SK-N-SH treated with all-trans-retinoic acid at 6 μM for 48 hours (cell line): ENCODE data around the gene SLC2A5.

Experiments used
- ATAC-seq: fragments of 200-7000 bp; cut with Tn5 transposase; 3 replicates; pipeline ENCODE4 v1.9.1; 2020; ENCODE audit warnings: mild to moderate bottlenecking, moderate library complexity
- ARNTL ChIP-seq: fragments of 450-650 bp; formaldehyde crosslinking; IDR thresholded peaks from 2 replicates; pipeline ENCODE4 v1.5.0; 2020; ENCODE audit warnings: low read depth, mild to moderate bottlenecking, moderate library complexity, borderline replicate concordance
- BACH2 ChIP-seq: fragments of 250-450 bp; sonication (Bioruptor Pico); IDR thresholded peaks from 2 replicates; pipeline ENCODE4 v1.9.0; 2021; ENCODE audit warnings: mild to moderate bottlenecking, borderline replicate concordance
- CSDC2 ChIP-seq: fragments of 250-450 bp; sonication (Bioruptor Pico); IDR thresholded peaks from 2 replicates; pipeline ENCODE4 v1.5.0; 2020; ENCODE audit warnings: mild to moderate bottlenecking, moderate library complexity
- ESRRG ChIP-seq: fragments of 250-450 bp; sonication (Bioruptor Pico); IDR thresholded peaks from 2 replicates; pipeline ENCODE4 v1.6.1; 2021; ENCODE audit warnings: mild to moderate bottlenecking
- GLIS3 ChIP-seq: fragments of 250-450 bp; sonication (Bioruptor Pico); IDR thresholded peaks from 2 replicates; pipeline ENCODE4 v1.5.0; 2020; ENCODE audit warnings: mild to moderate bottlenecking, moderate library complexity
- ISL1 ChIP-seq: fragments of 250-450 bp; sonication (Bioruptor Pico); IDR thresholded peaks from 2 replicates; pipeline ENCODE4 v2.1.2; 2022; ENCODE audit warnings: mild to moderate bottlenecking, moderate library complexity
- PPARA ChIP-seq: fragments of 250-450 bp; sonication (Bioruptor Pico); IDR thresholded peaks from 2 replicates; pipeline ENCODE4 v1.5.0; 2020; ENCODE audit warnings: mild to moderate bottlenecking, borderline replicate concordance
- RARB ChIP-seq: fragments of 250-450 bp; sonication (Bioruptor Pico); IDR thresholded peaks from 2 replicates; pipeline ENCODE4 v1.8.0; 2021; ENCODE audit warnings: mild to moderate bottlenecking, moderate library complexity
- SNAI2 ChIP-seq: fragments of 250-450 bp; sonication (Bioruptor Pico); IDR thresholded peaks from 2 replicates; pipeline ENCODE4 v1.5.0; 2020; ENCODE audit warnings: mild to moderate bottlenecking, moderate library complexity
- TCF4 ChIP-seq: fragments of 250-450 bp; sonication (Bioruptor Pico); IDR thresholded peaks from 2 replicates; pipeline ENCODE4 v1.8.0; 2021; ENCODE audit warnings: mild to moderate bottlenecking, moderate library complexity, borderline replicate concordance
- TOX ChIP-seq: fragments of 250-450 bp; sonication (Bioruptor Pico); IDR thresholded peaks from 2 replicates; pipeline ENCODE4 v1.8.0; 2021; ENCODE audit warnings: mild to moderate bottlenecking, moderate library complexity, borderline replicate concordance
- ZC3H10 ChIP-seq: fragments of 250-450 bp; sonication (Bioruptor Pico); IDR thresholded peaks from 2 replicates; pipeline ENCODE4 v1.5.1; 2021; ENCODE audit warnings: mild to moderate bottlenecking, moderate library complexity
- ZFP3 ChIP-seq: fragments of 250-450 bp; sonication (Bioruptor Pico); IDR thresholded peaks from 2 replicates; pipeline ENCODE4 v1.5.0; 2020; ENCODE audit warnings: mild to moderate bottlenecking, moderate library complexity
- ZNF565 ChIP-seq: fragments of 450-650 bp; formaldehyde crosslinking; conservative IDR thresholded peaks from 2 replicates; pipeline ENCODE4 v1.5.0; 2020; ENCODE audit warnings: low read depth, mild to moderate bottlenecking, moderate library complexity
- ZNF70 ChIP-seq: fragments of 450-650 bp; formaldehyde crosslinking; IDR thresholded peaks from 2 replicates; pipeline ENCODE4 v1.5.0; 2020; ENCODE audit warnings: mild to moderate bottlenecking, moderate library complexity
- TF ChIP-seq, protein P1 (sequence below): fragments of 250-450 bp; sonication (Bioruptor Pico); IDR thresholded peaks from 2 replicates; pipeline ENCODE4 v1.8.0; 2021; ENCODE audit warnings: low read depth, mild to moderate bottlenecking, moderate library complexity, borderline replicate concordance
- TF ChIP-seq, protein P2 (sequence below): fragments of 250-450 bp; sonication (Bioruptor Pico); IDR thresholded peaks from 2 replicates; pipeline ENCODE4 v1.5.1; 2021; ENCODE audit warnings: mild to moderate bottlenecking, moderate library complexity
- TF ChIP-seq, protein P3 (sequence below): fragments of 250-450 bp; sonication (Bioruptor Pico); IDR thresholded peaks from 2 replicates; pipeline ENCODE4 v1.5.1; 2020; ENCODE audit warnings: low read depth, mild to moderate bottlenecking, moderate library complexity
- TF ChIP-seq, protein P4 (sequence below): fragments of 250-450 bp; sonication (Bioruptor Pico); IDR thresholded peaks from 2 replicates; pipeline ENCODE4 v1.8.0; 2020; ENCODE audit warnings: mild to moderate bottlenecking, moderate library complexity, borderline replicate concordance

Gene SLC2A5

DNA sequence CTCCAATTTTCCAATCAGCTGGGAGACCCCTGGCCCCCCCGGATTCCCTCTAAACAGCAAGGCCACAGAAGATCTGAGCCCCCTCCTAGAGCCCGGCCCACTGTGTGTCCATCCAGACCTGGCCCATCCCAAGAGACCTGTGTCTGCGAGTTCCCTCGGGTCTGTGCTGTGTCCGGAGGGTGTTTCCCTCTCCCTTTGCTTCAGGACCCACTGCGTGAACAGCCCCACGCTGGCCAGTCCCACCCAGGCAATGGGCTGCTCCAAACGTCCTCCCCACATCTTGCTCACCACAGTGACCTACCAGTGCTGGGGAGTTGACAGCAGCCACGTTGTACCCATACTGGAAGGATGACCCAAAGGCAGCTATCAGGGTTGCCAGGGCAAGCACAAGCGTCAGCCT lies 11.6 kb downstream of the SLC2A5 start:
- no peak for ATAC-seq
- TF ChIP-seq GLIS3 (CRISPR knock-in tag) = no peak
- no peak for TF ChIP-seq BACH2 (CRISPR knock-in tag)
- no peak for TF ChIP-seq ZNF565
- TF ChIP-seq, protein P1, sequence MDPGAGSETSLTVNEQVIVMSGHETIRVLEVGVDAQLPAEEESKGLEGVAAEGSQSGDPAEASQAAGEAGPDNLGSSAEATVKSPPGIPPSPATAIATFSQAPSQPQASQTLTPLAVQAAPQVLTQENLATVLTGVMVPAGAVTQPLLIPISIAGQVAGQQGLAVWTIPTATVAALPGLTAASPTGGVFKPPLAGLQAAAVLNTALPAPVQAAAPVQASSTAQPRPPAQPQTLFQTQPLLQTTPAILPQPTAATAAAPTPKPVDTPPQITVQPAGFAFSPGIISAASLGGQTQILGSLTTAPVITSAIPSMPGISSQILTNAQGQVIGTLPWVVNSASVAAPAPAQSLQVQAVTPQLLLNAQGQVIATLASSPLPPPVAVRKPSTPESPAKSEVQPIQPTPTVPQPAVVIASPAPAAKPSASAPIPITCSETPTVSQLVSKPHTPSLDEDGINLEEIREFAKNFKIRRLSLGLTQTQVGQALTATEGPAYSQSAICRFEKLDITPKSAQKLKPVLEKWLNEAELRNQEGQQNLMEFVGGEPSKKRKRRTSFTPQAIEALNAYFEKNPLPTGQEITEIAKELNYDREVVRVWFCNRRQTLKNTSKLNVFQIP = no peak
- no peak for TF ChIP-seq PPARA (CRISPR knock-in tag)
- TF ChIP-seq ZNF70 (CRISPR knock-in tag) = no peak
- no peak for TF ChIP-seq ZC3H10
- no peak for TF ChIP-seq TCF4 (CRISPR knock-in tag)
- TF ChIP-seq RARB (CRISPR knock-in tag) = no peak
- TF ChIP-seq CSDC2 = no peak
- TF ChIP-seq ZFP3 (CRISPR knock-in tag) = no peak
- no peak for TF ChIP-seq TOX (CRISPR knock-in tag)

DNA sequence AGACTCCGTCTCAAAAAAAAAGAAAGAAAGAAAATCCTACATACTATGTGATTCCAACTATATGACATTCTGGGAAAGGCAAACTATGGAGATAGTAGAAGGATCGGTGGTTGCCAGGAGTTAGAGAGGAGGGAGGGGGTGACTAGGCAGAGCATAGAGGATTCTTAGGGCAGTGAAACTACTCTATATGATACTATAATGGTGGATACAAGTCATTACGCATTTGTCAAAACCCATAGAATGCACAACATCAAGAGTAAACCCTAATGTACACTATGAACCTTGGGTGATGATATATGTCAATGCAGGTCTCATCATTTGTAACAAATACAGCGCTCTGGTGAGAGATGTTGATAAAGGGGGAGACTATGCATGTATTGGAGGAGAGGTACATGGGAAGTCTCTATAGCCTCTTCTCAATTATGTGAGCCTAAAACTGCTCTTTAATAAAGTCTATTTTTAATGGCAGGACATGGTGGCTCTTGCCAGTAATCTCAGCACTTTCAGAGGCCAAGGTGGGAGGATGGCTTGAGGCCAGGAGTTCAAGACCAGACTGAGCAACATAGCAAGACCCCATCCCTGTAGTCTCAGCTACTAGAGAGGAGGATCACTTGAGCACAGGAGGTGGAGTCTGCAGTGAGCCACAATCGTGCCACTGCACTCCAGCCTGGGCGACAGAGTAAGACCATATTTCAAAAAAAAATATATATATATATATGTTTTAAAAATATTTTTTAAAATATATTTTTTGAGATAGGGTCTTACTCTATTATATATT lies 17.0 kb downstream of the SLC2A5 start:
- no peak for ATAC-seq

DNA sequence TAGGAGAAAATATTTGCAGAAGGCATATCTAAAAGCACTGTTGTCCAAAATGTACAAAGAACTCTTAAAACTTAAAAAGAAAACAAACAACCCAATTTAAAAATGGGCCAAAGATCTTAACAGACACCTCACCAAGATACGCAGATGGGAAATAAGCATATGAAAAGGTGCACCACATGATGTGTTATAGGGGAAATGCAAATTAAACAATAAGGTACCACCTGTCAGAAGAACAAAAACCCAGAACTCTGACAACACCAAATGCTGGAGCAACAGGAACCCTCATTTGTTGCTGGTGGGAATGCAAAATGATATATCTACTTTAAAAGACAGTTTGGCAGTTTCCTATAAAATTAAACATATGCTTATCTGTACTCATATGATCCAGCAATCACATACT lies 18.1 kb downstream of the SLC2A5 start:
- ATAC-seq = no peak
- no peak for TF ChIP-seq ZNF70 (CRISPR knock-in tag)
- no peak for TF ChIP-seq BACH2 (CRISPR knock-in tag)
- no peak for TF ChIP-seq ARNTL (CRISPR knock-in tag)
- no peak for TF ChIP-seq ESRRG (CRISPR knock-in tag)
- no peak for TF ChIP-seq GLIS3 (CRISPR knock-in tag)
- TF ChIP-seq RARB (CRISPR knock-in tag) = no peak
- no peak for TF ChIP-seq ZC3H10
- TF ChIP-seq CSDC2 = no peak
- TF ChIP-seq, protein P2, sequence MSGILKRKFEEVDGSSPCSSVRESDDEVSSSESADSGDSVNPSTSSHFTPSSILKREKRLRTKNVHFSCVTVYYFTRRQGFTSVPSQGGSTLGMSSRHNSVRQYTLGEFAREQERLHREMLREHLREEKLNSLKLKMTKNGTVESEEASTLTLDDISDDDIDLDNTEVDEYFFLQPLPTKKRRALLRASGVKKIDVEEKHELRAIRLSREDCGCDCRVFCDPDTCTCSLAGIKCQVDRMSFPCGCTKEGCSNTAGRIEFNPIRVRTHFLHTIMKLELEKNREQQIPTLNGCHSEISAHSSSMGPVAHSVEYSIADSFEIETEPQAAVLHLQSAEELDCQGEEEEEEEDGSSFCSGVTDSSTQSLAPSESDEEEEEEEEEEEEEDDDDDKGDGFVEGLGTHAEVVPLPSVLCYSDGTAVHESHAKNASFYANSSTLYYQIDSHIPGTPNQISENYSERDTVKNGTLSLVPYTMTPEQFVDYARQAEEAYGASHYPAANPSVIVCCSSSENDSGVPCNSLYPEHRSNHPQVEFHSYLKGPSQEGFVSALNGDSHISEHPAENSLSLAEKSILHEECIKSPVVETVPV (CRISPR knock-in tag) = no peak
- TF ChIP-seq, protein P3, sequence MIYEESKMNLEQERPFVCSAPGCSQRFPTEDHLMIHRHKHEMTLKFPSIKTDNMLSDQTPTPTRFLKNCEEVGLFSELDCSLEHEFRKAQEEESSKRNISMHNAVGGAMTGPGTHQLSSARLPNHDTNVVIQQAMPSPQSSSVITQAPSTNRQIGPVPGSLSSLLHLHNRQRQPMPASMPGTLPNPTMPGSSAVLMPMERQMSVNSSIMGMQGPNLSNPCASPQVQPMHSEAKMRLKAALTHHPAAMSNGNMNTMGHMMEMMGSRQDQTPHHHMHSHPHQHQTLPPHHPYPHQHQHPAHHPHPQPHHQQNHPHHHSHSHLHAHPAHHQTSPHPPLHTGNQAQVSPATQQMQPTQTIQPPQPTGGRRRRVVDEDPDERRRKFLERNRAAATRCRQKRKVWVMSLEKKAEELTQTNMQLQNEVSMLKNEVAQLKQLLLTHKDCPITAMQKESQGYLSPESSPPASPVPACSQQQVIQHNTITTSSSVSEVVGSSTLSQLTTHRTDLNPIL (CRISPR knock-in tag) = no peak
- TF ChIP-seq ZNF565 = no peak
- TF ChIP-seq, protein P1 = no peak
- TF ChIP-seq, protein P4, sequence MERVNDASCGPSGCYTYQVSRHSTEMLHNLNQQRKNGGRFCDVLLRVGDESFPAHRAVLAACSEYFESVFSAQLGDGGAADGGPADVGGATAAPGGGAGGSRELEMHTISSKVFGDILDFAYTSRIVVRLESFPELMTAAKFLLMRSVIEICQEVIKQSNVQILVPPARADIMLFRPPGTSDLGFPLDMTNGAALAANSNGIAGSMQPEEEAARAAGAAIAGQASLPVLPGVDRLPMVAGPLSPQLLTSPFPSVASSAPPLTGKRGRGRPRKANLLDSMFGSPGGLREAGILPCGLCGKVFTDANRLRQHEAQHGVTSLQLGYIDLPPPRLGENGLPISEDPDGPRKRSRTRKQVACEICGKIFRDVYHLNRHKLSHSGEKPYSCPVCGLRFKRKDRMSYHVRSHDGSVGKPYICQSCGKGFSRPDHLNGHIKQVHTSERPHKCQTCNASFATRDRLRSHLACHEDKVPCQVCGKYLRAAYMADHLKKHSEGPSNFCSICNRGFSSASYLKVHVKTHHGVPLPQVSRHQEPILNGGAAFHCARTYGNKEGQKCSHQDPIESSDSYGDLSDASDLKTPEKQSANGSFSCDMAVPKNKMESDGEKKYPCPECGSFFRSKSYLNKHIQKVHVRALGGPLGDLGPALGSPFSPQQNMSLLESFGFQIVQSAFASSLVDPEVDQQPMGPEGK (CRISPR knock-in tag) = no peak
- TF ChIP-seq SNAI2 = no peak

More for the DNA sequence above, 17.0 kb downstream of the SLC2A5 start:
- TF ChIP-seq ZNF70 (CRISPR knock-in tag) (no peak), ZNF565 (no peak), ZFP3 (CRISPR knock-in tag) (no peak), BACH2 (CRISPR knock-in tag) (no peak), ISL1 (CRISPR knock-in tag) (no peak), CSDC2 (no peak), GLIS3 (CRISPR knock-in tag) (no peak), TOX (CRISPR knock-in tag) (no peak), PPARA (CRISPR knock-in tag) (no peak), ZC3H10 (no peak)
- TF ChIP-seq, protein P4 (CRISPR knock-in tag) = no peak
- TF ChIP-seq, protein P2 (CRISPR knock-in tag) = no peak
- TF ChIP-seq, all 23 proteins: peak for 0
